ENCODE results near the gene GREB1L.

- no peak for TF ChIP-seq POLR2A (IDR thresholded peaks at IDR 0.05; ENCODE audit: low read depth)
- TF ChIP-seq CTCF (IDR thresholded peaks at IDR 0.05), result no peak
- no peak for TF ChIP-seq POLR2AphosphoS5 (IDR thresholded peaks at IDR 0.05)
- no peak for TF ChIP-seq EP300 (IDR thresholded peaks at IDR 0.05)
These were observed 45.6 kb upstream of the GREB1L start for GRCh38 chr18:21196426-21196825.

Data from esophagus muscularis mucosa (tissue), 4 donors.